Esophagus squamous epithelium (tissue), 5 donors: ENCODE data around the gene CREB3L1. TPM values are rescaled to one million over a fixed set of nuclear protein-coding genes. Genes with fewer than 3 reads are reported as not detected.

ENCODE experiments used
- DNase-seq: peaks from one replicate; lab custom pipeline; 2025; lab: John Stamatoyannopoulos, UW
- H3K27ac ChIP-seq, 4 donors: fragments of 200-600 bp; sonication (generic); one replicate each; pipeline ENCODE4 v1.5.1; 2016 to 2019; ENCODE audit warnings: mild to moderate bottlenecking in 1 of 4
- H3K27me3 ChIP-seq, 4 donors: fragments of 200-600 bp; sonication (generic); 1 replicate in 3 of 4; 2 replicates in 1 of 4; pipeline versions ENCODE4 v1.5.1 to v1.6.0; 2017 to 2021; ENCODE audit warnings: antibody characterized with exemption in 1 of 4
- H3K36me3 ChIP-seq, 3 donors: fragments of 200-600 bp; sonication (generic); one replicate each; pipeline ENCODE4 v1.5.1; 2016 to 2019
- H3K4me1 ChIP-seq, 3 donors: fragments of 200-600 bp; sonication (generic); one replicate each; pipeline ENCODE4 v1.5.1; 2017 to 2019
- H3K4me3 ChIP-seq, 4 donors: fragments of 200-600 bp; sonication (generic); 1 replicate in 3 of 4; 2 replicates in 1 of 4; pipeline ENCODE4 v1.5.1; 2016 to 2019; ENCODE audit warnings: mild to moderate bottlenecking in 2 of 4, moderate library complexity in 1 of 4
- H3K9me3 ChIP-seq, 3 donors: fragments of 200-600 bp; sonication (generic); one replicate each; pipeline ENCODE4 v1.5.1; 2016 to 2019
- POLR2A ChIP-seq, 4 donors: fragments of 450-650 bp; IDR thresholded peaks; one replicate each; pipeline ENCODE4 v1.6.1; 2017; ENCODE audit warnings: antibody characterized with exemption in 4 of 4, mild to moderate bottlenecking in 4 of 4, moderate library complexity in 3 of 4
- WGBS, 2 donors: methylation state at CpG; one replicate each; pipeline ENCODE4 v1.1.5; 2018; 5-methylcytosine and 5-hydroxymethylcytosine counted together
- intact Hi-C: fragments of 100-400 bp; cut with DNase I; formaldehyde crosslinking; loops from one replicate; pipeline ENCODE4 v1.15.0; 2022
- total RNA-seq, 4 donors: library from RNA; depleted of rRNA; stranded (reverse); fragments of >200 nt; gene quantifications; one replicate each; pipeline ENCODE4 v1.1.0, GENCODE V29; 2016
- TF ChIP-seq, protein P1 (sequence below), 6 experiments: fragments of 450-650 bp in 4 of 6; fragments of 200-600 bp in 2 of 6; sonication (generic) in 2 of 6; IDR thresholded peaks; one replicate each; pipeline ENCODE4 v1.5.1; 2016 to 2019; ENCODE audit warnings: antibody characterized with exemption in 6 of 6, mild to moderate bottlenecking in 4 of 6, moderate library complexity in 4 of 6
- donor health status: DM: yes; HTN: yes; CAD: no.

CREB3L1 gene
- total RNA-seq, 4 donors from 2014 or later = 0.13 to 2.1 (median 0.63) TPM

DNA sequence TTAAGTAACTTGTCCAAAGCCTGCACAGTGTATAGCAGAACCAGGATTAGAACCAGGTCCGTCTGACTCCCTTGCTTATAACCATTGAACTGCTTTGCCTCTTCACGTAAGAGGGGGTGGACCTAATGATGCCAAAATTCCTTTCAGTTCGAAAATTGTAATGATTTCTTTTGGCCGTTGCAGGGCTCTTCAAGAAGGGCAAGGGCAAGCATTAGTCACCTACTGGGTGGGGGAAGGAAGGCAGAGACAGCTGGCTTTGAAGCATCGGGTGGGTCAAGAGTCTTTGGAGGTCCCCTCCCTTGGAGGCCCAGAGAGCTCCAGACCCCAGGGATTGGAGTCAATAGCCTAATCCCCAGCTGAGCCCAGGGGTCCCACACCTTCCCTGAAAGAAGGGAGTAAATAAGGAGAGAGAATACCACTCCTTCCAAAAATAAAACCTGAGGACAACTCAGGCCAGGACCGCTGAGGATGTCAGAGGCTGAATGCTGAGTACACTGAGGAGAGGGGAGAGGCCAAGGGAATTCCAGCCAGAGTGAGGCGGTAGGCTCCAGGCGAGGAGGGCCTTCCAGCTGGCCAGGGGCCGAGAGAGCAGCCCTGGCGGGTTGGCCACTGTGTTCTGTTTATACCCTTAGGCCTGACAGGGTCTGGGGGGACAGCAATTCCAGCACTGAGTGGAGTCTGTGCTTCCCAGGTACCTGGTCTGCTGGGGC is 14.1 kb downstream of the CREB3L1 start:
- TF ChIP-seq, protein P1, sequence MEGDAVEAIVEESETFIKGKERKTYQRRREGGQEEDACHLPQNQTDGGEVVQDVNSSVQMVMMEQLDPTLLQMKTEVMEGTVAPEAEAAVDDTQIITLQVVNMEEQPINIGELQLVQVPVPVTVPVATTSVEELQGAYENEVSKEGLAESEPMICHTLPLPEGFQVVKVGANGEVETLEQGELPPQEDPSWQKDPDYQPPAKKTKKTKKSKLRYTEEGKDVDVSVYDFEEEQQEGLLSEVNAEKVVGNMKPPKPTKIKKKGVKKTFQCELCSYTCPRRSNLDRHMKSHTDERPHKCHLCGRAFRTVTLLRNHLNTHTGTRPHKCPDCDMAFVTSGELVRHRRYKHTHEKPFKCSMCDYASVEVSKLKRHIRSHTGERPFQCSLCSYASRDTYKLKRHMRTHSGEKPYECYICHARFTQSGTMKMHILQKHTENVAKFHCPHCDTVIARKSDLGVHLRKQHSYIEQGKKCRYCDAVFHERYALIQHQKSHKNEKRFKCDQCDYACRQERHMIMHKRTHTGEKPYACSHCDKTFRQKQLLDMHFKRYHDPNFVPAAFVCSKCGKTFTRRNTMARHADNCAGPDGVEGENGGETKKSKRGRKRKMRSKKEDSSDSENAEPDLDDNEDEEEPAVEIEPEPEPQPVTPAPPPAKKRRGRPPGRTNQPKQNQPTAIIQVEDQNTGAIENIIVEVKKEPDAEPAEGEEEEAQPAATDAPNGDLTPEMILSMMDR (IDR thresholded peaks at IDR 0.05) = no peak
- TF ChIP-seq POLR2A (IDR thresholded peaks at IDR 0.05) = no peak
- H3K27me3 ChIP-seq = peaks cover 0 to 32% (median under 1%) of the 10 kb centered on the region in 4 donors
- intact Hi-C loops = no loop called here
- peaks cover 21 to 52% (median 27%) of the 10 kb centered on the region in 3 donors for H3K4me1 ChIP-seq
- H3K36me3 ChIP-seq = no peaks in the 10 kb centered on the region
- no peaks in the 10 kb centered on the region for H3K9me3 ChIP-seq
- WGBS, 2 donors = 52 to 59% methylated on average over 8 to 9 of the region's 10 CpGs
- H3K27ac ChIP-seq = peak overlapping the region in 3 of 4 donors; percentile 26 to 63 (median 42)
- no peak for DNase-seq
- H3K4me3 ChIP-seq = no peak overlapping the region

DNA sequence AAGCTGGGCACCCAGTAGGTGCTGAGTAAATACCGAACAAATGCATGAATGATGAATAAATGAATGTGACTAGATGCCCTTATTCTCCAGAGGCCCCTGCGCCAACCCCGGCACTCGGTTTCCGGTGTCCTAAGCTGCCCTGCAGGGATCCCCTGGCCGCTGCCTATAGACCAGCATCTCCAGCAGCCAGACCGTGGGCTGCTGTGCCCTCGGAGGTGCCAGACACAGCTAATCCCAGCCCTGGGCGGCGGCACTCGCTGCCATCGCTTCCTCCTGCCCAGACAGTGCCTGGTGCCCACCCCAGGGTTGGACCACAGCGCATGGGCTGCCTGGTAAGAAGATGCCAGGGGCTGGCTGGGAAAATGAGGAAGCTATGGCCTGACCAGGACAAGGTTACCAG is 15.6 kb downstream of the CREB3L1 start:
- Histone ChIP-seq H3K4me3 (no peak overlapping the region), H3K4me1 (peaks cover 23 to 60% (median 32%) of the 10 kb centered on the region in 3 donors), H3K9me3 (no peaks in the 10 kb centered on the region), H3K27me3 (peaks cover 0 to 47% (median 2%) of the 10 kb centered on the region in 4 donors), H3K36me3 (no peaks in the 10 kb centered on the region), H3K27ac (no peak overlapping the region)
- 67 to 73% methylated on average over 3 of the region's 13 CpGs for whole genome bisulfite sequencing, 2 donors
- DNase-seq = no peak
- TF ChIP-seq POLR2A (IDR thresholded peaks at IDR 0.05) = no peak
- TF ChIP-seq, protein P1 (IDR thresholded peaks at IDR 0.05) = no peak
- intact Hi-C loops = no loop called here

DNA sequence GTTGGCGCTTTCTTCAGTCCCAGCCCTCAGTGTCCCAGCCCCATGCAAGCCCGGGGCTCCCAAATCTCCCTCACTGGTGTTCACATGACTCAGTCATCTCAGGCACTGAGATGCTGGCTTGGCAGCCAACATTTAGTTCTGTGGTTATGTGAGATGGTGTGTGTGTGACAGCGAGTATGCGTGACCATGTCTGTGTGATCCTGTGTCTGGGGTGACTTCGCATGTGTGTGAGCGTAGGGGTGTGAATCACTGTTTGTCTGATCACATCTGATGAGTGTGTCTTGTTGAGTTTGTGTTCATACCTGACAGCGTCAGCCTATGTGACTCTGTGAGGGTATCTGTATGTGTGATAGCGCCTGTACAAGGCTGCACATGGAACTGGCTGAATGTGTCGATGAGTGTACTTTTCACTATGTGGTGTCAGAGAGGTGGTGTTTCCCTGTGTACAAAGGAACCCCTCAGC is 16.2 kb downstream of the CREB3L1 start:
- intact Hi-C loops = no loop called here
- 85 to 87% methylated on average over 7 to 9 of the region's 9 CpGs for WGBS, 2 donors
- TF ChIP-seq POLR2A (IDR thresholded peaks at IDR 0.05) = no peak
- TF ChIP-seq, protein P1 (IDR thresholded peaks at IDR 0.05) = no peak
- no peaks in the 10 kb centered on the region for H3K9me3 ChIP-seq
- H3K27me3 ChIP-seq = peaks cover 0 to 49% (median 2%) of the 10 kb centered on the region in 4 donors
- no peaks in the 10 kb centered on the region for H3K36me3 ChIP-seq
- H3K4me3 ChIP-seq = no peak overlapping the region
- no peak for DNase-seq
- H3K27ac ChIP-seq = peak overlapping the region in 1 of 4 donors; percentile 46
- peaks cover 23 to 60% (median 32%) of the 10 kb centered on the region in 3 donors for H3K4me1 ChIP-seq

DNA sequence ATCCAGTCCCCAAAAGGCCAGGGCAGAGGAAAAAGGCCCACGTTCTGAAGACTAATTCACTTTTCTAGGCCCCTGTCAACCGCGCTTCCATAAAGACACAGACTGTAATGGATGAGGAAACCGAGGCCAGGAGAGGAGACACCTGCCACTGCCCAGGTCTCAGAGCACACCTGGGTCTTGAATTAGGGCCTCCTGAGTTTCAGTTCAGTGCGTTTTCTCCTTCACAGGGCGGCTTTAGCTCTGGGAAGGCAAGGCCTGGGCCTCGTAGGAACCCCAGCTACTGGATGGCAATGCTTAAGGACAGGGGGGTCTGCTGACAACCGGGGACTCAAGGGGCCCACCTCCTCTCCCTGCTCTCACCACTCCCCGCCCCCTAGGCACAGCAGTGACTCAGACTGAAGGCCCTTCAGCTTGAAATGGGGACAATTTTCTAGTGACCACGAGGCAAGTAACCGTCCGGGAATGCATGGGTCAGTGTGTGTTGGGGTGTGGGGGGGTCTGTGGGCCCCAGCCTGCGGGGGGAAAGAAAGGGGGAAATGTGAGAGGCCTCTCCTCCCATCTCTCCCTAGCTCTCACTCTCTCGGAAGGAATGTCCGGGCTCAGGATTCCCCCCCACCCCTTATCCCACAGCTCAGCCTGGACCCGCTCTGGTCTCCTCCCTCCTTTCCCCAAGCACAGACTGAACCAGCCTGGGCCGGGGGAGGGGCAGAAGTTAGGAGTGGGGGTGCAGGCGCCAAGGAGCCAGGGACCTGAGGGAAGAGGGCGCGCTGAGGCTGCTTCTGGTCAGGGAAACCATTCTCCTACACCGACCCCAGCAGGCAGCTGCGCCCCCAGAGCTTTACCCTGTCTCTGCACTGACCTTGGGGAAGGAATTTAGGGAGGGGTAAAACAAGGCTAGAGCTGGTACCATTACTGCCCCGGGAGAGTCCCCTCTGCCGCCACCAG is 17.2 kb downstream of the CREB3L1 start:
- H3K27ac ChIP-seq = peak overlapping the region in 2 of 4 donors; percentile 36 to 46
- intact Hi-C loops = no loop called here
- H3K27me3 ChIP-seq = peaks cover 0 to 49% (median 2%) of the 10 kb centered on the region in 4 donors
- H3K36me3 ChIP-seq = no peaks in the 10 kb centered on the region
- WGBS, 2 donors = 61 to 70% methylated on average over 9 to 10 of the region's 24 CpGs
- H3K9me3 ChIP-seq = no peaks in the 10 kb centered on the region
- DNase-seq = no peak
- peak overlapping the region; percentile 28 to 63 (median 50) for H3K4me3 ChIP-seq
- peaks cover 23 to 63% (median 32%) of the 10 kb centered on the region in 3 donors for H3K4me1 ChIP-seq
- TF ChIP-seq POLR2A (IDR thresholded peaks at IDR 0.05) = no peak
- TF ChIP-seq, protein P1 (IDR thresholded peaks at IDR 0.05) = no peak
